HEK293 (cell line): ENCODE measurements around the gene DDX51.

Source experiments
- CTCF ChIA-PET: fragments of 350-600 bp; formaldehyde crosslinking; extraction: SDS; loops from one replicate; lab custom pipeline; 2021; ENCODE audit warnings: antibody characterized with exemption; lab: Yijun Ruan, JAX
- POLR2A ChIA-PET: fragments of 300-600 bp; formaldehyde crosslinking; extraction: SDS; loops from one replicate; lab custom pipeline; 2020; ENCODE audit warnings: antibody characterized with exemption, inconsistent platforms; lab: Yijun Ruan, JAX
- H3K27ac ChIP-seq: fragments of 200-500 bp; sonication (Bioruptor generic); 2 replicates; pipeline ENCODE4 v1.5.1; 2014; ENCODE audit warnings: low read depth, low read length, control low read depth, inconsistent platforms; ENCODE audit errors: extremely low read depth
- H3K36me3 ChIP-seq, 2 experiments: fragments of 200-500 bp in 1 of 2; sonication (Bioruptor generic) in 1 of 2; 1 replicate in 1 of 2; 2 replicates in 1 of 2; pipeline ENCODE4 v1.5.1; 2014 to 2017; ENCODE audit warnings: inconsistent platforms in 2 of 2, low read length in 2 of 2; ENCODE audit not compliant: control insufficient read depth in 2 of 2, insufficient read depth in 1 of 2
- H3K4me1 ChIP-seq: fragments of 200-500 bp; sonication (Bioruptor generic); 2 replicates; pipeline ENCODE4 v1.5.1; 2014; ENCODE audit warnings: mild to moderate bottlenecking, low read length, inconsistent platforms; ENCODE audit not compliant: control insufficient read depth, insufficient read depth
- H3K4me3 ChIP-seq: 2 replicates; pipeline ENCODE4 v1.5.1; 2011; ENCODE audit warnings: low read depth, mild to moderate bottlenecking, control low read depth, low read length, moderate library complexity
- H3K9me3 ChIP-seq: fragments of 200-500 bp; sonication (Bioruptor generic); 2 replicates; pipeline ENCODE4 v1.5.1; 2014; ENCODE audit warnings: low read depth, low read length, inconsistent platforms; ENCODE audit not compliant: control insufficient read depth, insufficient read depth
- BCL11A ChIP-seq: fragments of 450-650 bp; formaldehyde crosslinking; IDR thresholded peaks from 2 replicates; pipeline ENCODE4 v1.5.1; 2016; ENCODE audit warnings: low read depth, missing biosample characterization, missing genetic modification characterization
- EGR2 ChIP-seq: fragments of 450-650 bp; formaldehyde crosslinking; IDR thresholded peaks from 2 replicates; pipeline ENCODE4 v1.5.1; 2016; ENCODE audit warnings: low read depth, missing biosample characterization, missing genetic modification characterization
- FEZF1 ChIP-seq: fragments of 450-650 bp; formaldehyde crosslinking; IDR thresholded peaks from 2 replicates; pipeline ENCODE4 v1.5.1; 2016; ENCODE audit warnings: missing biosample characterization, missing genetic modification characterization
- GLIS2 ChIP-seq: fragments of 450-650 bp; formaldehyde crosslinking; IDR thresholded peaks from 2 replicates; pipeline ENCODE4 v1.5.1; 2016; ENCODE audit warnings: missing biosample characterization, missing genetic modification characterization
- KLF1 ChIP-seq: fragments of 450-650 bp; formaldehyde crosslinking; IDR thresholded peaks from 2 replicates; pipeline ENCODE4 v1.5.1; 2016; ENCODE audit warnings: missing biosample characterization, missing genetic modification characterization
- MYNN ChIP-seq: fragments of 450-650 bp; formaldehyde crosslinking; IDR thresholded peaks from 2 replicates; pipeline ENCODE4 v1.5.1; 2016; ENCODE audit warnings: missing biosample characterization, missing genetic modification characterization, borderline replicate concordance
- OVOL3 ChIP-seq: fragments of 450-650 bp; formaldehyde crosslinking; IDR thresholded peaks from 2 replicates; pipeline ENCODE4 v1.5.1; 2016; ENCODE audit warnings: missing biosample characterization, missing genetic modification characterization
- REST ChIP-seq: fragments of 450-650 bp; formaldehyde crosslinking; IDR thresholded peaks from 2 replicates; pipeline ENCODE4 v1.5.1; 2016; ENCODE audit warnings: missing biosample characterization, missing genetic modification characterization
- ZNF16 ChIP-seq: fragments of 450-650 bp; formaldehyde crosslinking; IDR thresholded peaks from 2 replicates; pipeline ENCODE4 v1.5.1; 2016; ENCODE audit warnings: low read depth, missing biosample characterization, missing genetic modification characterization
- ZNF202 ChIP-seq: fragments of 450-650 bp; formaldehyde crosslinking; IDR thresholded peaks from 2 replicates; pipeline ENCODE4 v1.5.1; 2016; ENCODE audit warnings: missing biosample characterization, missing genetic modification characterization, borderline replicate concordance
- ZNF214 ChIP-seq: fragments of 450-650 bp; formaldehyde crosslinking; IDR thresholded peaks from 2 replicates; pipeline ENCODE4 v1.5.1; 2017; ENCODE audit warnings: missing biosample characterization, mild to moderate bottlenecking, missing genetic modification characterization, borderline replicate concordance
- ZNF221 ChIP-seq: fragments of 450-650 bp; formaldehyde crosslinking; IDR thresholded peaks from 2 replicates; pipeline ENCODE4 v1.5.1; 2017; ENCODE audit warnings: missing biosample characterization, missing genetic modification characterization, borderline replicate concordance
- ZNF26 ChIP-seq: fragments of 450-650 bp; formaldehyde crosslinking; IDR thresholded peaks from 2 replicates; pipeline ENCODE4 v1.5.1; 2016; ENCODE audit warnings: missing biosample characterization, missing genetic modification characterization
- ZNF311 ChIP-seq: fragments of 450-650 bp; formaldehyde crosslinking; IDR thresholded peaks from 2 replicates; pipeline ENCODE4 v1.5.1; 2017; ENCODE audit warnings: missing biosample characterization, missing genetic modification characterization, borderline replicate concordance
- ZNF341 ChIP-seq: fragments of 450-650 bp; formaldehyde crosslinking; IDR thresholded peaks from 2 replicates; pipeline ENCODE4; 2016; ENCODE audit warnings: low read depth, missing biosample characterization, missing genetic modification characterization
- ZNF350 ChIP-seq: fragments of 450-650 bp; formaldehyde crosslinking; IDR thresholded peaks from 2 replicates; pipeline ENCODE4 v1.5.0; 2017; ENCODE audit warnings: missing biosample characterization, mild to moderate bottlenecking, missing genetic modification characterization
- ZNF398 ChIP-seq: fragments of 450-650 bp; formaldehyde crosslinking; IDR thresholded peaks from 2 replicates; pipeline ENCODE4 v1.5.1; 2017; ENCODE audit warnings: missing biosample characterization, missing genetic modification characterization
- ZNF426 ChIP-seq: fragments of 450-650 bp; formaldehyde crosslinking; IDR thresholded peaks from 2 replicates; pipeline ENCODE4 v1.5.1; 2017; ENCODE audit warnings: missing biosample characterization, missing genetic modification characterization, mild to moderate bottlenecking, inconsistent platforms, moderate library complexity
- ZNF549 ChIP-seq: fragments of 450-650 bp; IDR thresholded peaks from 2 replicates; pipeline ENCODE4 v1.5.1; 2018; ENCODE audit warnings: missing biosample characterization, missing genetic modification characterization, mild to moderate bottlenecking, inconsistent platforms, moderate library complexity
- ZNF558 ChIP-seq: fragments of 450-650 bp; formaldehyde crosslinking; IDR thresholded peaks from 2 replicates; pipeline ENCODE4 v1.5.1; 2016; ENCODE audit warnings: missing biosample characterization, missing genetic modification characterization
- ZSCAN18 ChIP-seq: fragments of 450-650 bp; formaldehyde crosslinking; IDR thresholded peaks from 2 replicates; pipeline ENCODE4 v1.5.1; 2016; ENCODE audit warnings: missing biosample characterization, missing genetic modification characterization

DDX51 gene

GRCh38 chr12:132176385-132176919 is 32.3 kb upstream of the DDX51 start:
- Histone ChIP-seq H3K4me1 (no peaks in the 10 kb centered on the region), H3K9me3 (no peaks in the 10 kb centered on the region), H3K36me3 (no peaks in the 10 kb centered on the region), H3K27ac (no peak overlapping the region), H3K4me3 (no peak overlapping the region)
- ChIA-PET CTCF (no interaction called here), POLR2A (no interaction called here)
- TF ChIP-seq ZNF341 (tag by site-specific recombination) (no peak), GLIS2 (tag by site-specific recombination) (no peak), ZNF558 (no peak), ZNF16 (tag by site-specific recombination) (no peak), ZNF426 (tag by site-specific recombination) (no peak), ZNF398 (tag by site-specific recombination) (no peak), ZSCAN18 (no peak), ZNF214 (no peak), ZNF549 (no peak), ZNF350 (no peak), OVOL3 (tag by site-specific recombination) (no peak), MYNN (no peak), ZNF311 (tag by site-specific recombination) (no peak), FEZF1 (no peak), ZNF202 (tag by site-specific recombination) (no peak), ZNF26 (tag by site-specific recombination) (no peak), BCL11A (tag by site-specific recombination) (no peak)

- Histone ChIP-seq H3K9me3 (no peaks in the 10 kb centered on the region), H3K4me1 (no peaks in the 10 kb centered on the region; the same call in 1 of the 2 replicates), H3K27ac (no peak overlapping the region), H3K4me3 (no peak overlapping the region), H3K36me3 (no peaks in the 10 kb centered on the region)
- ChIA-PET CTCF (no interaction called here), POLR2A (no interaction called here)
- no peak for TF ChIP-seq ZNF221 (tag by site-specific recombination)
- TF ChIP-seq EGR2 (tag by site-specific recombination) = peak; percentile 15
- TF ChIP-seq KLF1 = peak; percentile 10; the same call in 1 of the 2 replicates
- no peak for TF ChIP-seq REST (tag by site-specific recombination)
Measured at GRCh38 chr12:132175496-132176384, 31.6 kb upstream of the DDX51 start.
